Measurements from ENCODE around the gene DDX31.

Gene DDX31

DNA sequence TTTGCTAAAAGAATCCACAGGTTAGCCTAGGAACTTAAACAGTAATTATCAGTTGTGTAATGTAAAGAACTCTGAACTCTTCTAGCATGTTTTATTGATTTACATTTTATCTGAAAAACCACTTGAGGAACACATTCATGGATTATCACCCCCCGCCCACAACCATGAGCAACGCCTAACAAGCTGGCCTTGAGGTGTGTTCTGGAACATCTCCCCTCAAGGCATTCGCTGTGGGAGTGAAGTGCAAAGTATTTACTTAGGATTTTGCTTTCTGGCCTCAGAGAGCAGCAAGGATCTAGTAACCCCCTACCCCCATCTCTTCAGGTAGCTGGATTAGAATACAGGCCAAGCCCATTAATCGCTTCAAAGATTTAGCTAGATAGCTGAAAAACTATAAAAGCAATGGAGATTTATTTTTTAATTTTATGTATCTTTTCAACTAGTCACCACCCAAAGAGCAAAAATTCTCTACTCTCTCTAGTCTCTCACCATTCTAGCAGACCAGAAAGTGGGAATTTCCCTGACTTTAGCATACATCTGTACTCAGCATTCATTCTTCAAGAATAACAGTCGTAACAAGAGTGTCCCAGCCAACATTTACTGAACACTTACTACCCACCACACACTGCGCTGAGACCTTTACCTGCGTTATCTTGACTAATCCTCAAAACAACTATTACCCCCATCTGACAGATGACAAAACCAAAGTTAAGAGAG lies 37.2 kb downstream of the DDX31 start:
- DNase-seq: no peak

DNA sequence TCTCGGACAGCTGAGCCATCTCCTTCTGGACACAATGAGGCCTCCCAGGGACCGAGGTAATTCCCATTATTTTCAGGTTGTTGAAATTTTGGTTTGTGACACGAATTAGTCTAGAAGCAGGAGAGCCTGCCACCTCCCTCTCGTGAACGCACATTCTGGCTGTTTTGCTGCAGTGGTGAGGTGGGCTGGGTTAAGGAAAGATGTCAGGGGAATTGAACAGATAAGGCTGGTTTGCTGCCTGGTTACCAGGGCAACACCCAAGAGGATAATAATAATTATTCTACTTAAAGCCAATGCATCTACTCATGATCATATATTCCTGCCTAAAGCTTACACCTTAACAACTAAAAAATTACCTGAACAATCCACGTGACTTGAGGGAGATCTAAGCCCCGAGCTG lies 38.1 kb downstream of the DDX31 start:
- DNase-seq: no peak

DNA sequence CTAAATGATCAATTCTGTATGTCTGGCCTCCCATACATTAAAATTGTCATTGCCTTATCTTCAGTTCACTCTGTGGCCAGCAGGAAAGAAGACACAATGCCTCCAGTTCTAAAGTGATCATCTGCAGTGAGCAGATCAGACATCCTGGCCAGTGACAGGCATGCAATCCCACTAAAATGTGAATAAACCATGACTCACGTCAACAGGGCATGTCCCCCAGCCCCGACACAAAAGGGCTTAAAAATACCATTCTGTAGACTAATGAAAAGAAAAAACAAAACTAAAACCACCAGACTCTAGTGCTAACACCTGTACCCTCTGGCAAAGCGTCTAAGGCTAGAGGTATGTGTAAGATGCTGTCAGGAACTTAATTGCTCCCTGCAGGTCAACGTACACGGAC lies 38.5 kb downstream of the DDX31 start:
- DNase-seq: no peak

DNA sequence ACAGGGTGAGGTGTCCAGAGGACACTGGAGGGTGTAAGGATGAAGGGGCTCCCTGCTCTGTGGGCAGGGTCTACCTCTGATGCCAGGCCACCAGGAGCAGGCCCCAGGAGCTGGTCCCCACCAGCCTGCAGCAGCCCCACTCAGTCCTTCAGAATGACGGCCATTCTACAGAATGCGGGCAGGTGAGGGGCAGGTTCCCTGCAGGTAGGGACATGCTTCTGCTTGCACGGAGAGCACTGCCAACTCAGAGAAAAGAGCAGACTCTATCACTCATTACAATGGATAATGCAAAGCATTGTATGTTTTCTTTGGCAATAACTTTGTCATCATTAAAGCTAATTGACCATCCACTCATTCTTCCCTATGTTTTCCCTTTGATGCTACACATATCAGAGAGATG lies 39.0 kb downstream of the DDX31 start:
- DNase-seq: no peak

DNA sequence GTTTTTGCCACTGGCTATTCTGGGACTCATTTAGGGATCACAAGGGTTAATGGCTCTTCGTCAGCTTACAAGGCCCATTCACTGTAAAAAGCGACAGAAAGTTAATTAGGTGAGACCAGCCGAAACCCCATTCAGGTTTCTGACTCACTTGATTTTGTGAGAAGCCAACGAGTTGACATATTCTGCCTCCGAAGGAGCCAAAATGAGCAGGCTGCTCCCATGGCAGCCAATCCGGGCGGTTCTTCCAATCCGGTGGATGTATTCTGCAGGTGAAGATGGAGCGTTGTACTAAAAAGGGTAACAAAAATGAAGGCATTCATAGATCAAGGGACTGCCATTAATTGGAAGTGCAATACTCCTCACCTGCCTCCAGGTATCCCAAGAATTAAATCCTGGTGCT lies 39.7 kb downstream of the DDX31 start:
- DNase-seq: no peak

DNA sequence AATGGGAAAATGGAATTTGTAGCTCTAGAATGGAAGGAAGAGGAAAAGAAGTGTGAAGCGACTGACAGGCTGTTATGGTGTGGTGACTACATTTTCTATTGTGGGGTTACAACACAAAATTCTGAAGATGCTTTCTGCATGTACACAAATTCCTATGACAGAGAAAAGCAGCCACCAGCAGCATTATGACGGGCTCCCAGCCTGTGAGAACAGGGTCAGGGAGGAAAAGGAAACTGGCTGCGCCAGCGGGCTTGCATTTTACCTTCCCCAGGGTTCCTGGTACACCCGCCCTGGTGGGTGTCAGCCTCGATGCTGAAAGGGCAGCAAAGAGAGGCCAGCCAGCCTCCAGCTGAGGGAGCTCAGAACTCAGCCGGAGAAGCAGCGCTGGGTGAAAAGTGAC lies 41.0 kb downstream of the DDX31 start:
- no peak for DNase-seq

DNA sequence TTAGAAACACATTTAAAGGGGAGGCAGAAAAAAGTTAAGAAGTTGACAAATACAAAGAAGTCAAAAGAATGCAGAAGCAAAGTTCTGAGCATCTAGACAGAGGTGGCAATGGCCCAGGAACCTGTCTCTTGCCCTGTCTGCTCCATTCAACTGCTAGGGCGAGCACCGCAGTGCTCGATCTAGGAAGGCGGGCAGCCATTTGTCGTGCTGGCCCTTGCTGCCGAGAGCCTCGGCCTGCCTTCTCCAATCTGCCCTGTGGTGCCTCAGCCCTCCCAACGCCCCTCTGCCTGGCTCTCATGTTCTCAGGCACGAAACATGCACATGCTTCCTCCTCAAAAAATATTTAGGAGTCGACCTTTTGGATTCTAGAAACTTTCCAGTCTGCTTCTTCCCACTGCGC lies 42.2 kb downstream of the DDX31 start:
- no peak for DNase-seq

DNA sequence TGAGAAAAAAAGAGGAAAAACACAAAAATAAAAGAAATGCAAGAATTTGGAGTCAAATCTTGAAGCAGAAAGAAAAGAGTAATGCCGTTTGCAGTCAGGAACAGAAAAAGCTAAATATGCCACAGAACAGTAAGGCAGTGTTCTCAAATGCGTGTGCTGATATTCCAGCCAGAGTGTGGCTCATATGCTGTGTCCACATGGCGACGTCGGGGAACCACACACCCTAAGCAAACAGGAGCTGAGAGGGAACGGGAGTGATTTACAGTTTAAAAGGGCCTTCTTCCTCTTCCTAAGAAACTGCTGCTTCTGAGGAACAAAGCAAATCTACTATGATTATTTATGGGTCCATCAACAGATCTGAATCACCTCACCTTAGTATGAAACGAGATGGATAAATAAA lies 42.7 kb downstream of the DDX31 start:
- no peak for DNase-seq

DNA sequence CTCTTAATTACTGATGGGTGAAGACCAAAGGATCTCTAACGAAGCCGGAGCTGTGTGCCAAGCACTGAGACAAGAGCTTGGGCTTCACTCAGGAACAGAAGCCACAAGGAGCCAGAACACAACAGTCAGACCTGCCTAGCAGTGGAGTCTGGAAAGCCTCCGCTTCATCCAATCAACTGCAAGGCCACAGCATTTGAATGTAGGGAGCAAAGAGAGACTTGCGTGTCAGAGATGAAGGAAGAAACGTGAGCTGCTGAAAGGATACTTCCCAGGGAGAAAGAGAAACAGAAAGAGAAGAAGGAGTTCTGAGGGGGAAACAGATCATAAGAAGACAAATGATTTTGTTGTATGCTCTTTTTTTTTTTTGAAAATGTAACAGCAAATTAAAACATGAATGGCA lies 43.5 kb downstream of the DDX31 start:
- no peak for DNase-seq

DNA sequence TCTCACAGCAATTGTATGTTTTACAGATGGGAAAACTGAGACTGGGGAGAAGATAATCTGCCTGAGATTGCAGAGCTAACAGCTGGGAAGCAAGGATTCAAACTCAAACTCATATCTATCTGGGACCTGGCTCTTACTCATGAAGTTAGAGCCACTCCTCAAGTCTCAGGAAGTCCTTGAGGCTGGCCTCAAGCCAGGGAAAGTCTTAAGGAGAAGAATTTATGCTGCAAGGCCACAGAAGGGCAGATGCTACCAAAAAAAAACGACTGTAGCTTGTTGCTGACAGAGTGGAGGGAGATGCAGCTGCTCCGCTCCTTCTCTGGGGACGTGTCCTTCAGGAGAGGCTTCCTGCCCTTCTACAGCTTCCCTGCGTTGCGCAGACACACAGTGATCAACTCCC lies 47.6 kb downstream of the DDX31 start:
- no peak for DNase-seq

DNA sequence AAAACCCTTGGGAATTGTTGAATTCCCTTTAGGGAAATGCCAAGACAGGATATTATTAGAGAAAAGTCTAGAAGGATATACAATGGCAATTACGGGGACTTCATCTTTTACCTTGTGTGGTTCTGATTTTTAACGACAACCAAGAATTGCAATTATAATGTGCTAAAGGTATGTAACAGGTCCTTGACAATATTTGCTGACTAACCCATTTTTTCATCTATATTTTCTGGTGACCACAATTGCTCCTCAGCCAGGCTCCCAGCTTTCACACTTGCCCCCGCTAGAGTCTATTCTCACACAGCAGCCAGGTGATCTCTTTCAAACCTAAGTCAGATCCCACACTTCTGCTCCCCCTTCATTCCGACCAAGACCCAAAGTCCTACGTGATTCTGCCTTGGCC lies 53.1 kb downstream of the DDX31 start:
- no peak for DNase-seq

DNA sequence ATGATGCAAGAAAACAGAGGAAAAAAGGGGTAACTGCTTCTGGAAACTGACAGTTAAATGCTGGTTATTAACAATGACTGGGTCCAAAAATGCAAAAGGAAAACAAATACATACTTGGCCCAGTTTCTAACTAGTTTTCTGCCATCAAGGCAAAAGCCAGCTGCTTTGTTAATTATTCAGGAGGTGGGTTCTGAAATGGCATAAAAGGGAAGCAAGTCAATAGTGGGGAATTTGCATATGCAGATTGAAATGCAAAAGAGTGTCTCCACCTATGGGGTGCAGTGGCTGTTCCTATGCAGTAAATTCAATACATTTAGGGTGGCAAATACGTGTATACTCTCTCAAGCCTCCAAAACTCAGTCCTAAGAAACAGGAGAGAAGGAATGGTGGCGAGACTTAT lies 54.0 kb downstream of the DDX31 start:
- DNase-seq: peak; percentile 71 to 85

DNA sequence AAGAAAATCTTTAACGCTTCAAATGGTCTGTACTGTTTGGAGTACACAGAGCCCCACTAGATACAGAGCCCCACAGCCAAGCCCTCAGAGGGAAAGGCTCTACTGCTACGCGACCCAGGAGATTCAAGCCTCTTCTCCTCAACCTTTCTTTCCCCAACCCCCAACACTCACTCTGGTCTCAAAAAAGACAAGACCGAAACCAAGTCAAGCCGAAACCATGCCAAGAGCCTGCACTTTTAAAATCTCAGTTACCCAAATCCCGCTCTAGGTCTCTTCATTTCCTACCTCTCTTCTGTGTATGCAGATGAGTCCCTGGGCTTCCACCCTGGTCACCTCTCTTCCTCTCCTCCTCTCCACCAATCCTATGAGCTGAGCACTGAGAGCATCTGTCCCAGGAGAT lies 55.5 kb downstream of the DDX31 start:
- DNase-seq: no peak

DNA sequence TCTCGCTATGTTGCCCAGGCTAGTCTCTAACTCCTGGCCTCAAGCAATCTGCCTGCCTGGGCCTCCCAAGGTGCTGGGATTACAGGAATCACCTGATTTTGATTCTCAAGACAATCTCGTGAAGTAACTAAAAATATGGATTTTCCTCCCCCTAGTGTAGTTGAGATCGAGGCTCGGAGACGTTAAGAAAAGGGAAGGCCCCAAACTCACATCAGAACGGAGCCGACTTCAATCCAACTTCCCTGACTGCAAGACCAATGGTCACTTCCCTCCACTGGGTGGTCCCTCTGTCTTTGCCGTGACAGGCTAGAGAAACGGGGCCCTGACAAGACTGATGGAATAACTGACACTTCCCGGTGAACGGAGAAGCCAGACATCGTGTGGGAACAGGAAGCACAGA lies 59.1 kb downstream of the DDX31 start:
- no peak for DNase-seq

DNA sequence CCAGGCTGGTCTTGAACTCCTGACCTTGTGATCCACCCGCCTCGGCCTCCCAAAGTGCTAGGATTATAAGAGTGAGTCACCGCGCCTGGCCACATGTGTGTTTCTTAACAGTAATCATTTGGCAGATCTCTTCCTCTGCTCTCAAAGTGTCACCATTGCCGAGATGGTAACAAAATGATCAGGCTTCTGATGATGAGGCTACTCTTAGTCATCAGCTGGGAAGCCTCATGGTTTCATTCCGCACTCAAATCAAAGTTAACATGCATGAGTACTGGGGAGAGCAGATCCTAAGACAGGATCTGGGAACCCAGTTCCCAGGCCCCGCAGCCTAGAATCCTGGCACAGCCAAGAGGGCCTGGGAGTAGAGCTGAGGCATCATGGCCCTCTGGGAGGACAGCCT lies 60.0 kb downstream of the DDX31 start:
- no peak for DNase-seq

DNA sequence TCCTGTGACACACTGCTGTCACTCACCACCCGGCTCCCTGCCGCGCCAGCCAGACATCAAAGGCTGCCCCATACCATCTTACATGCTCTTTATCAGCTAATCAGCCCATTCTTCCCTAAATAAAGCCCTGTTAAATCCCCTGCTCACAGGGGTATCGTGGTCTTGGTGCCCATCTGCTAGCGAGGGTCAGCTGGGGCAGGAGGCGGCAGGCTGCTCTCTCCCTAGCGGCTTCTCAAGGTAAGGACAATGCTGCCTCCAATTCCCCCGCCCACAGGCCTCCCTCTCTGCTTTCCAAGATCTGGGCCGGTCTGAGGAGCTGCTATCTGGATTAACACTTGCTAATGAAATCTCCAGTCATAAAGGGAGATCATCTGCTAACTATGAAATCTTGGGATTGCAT lies 60.6 kb downstream of the DDX31 start:
- no peak for DNase-seq

DNA sequence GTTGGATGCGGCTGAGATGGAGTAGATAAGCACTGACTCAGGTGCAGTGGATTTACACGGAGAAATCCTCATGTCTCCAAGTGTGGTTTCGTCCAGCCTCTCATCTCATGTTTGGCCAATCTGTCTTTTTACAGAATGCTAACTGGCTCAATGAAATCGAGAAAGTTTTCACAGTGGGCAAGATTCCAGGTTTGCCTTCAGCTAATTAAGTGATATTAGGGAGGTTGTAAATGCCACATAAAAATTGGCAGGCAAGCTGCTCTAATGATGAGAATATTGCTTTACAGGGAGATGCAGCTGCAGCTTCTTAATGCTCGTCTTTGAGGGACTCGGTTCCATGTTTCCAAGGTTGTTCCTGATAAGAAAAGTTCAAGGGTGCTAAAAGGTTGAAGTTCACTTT lies 63.7 kb downstream of the DDX31 start:
- DNase-seq: no peak

DNA sequence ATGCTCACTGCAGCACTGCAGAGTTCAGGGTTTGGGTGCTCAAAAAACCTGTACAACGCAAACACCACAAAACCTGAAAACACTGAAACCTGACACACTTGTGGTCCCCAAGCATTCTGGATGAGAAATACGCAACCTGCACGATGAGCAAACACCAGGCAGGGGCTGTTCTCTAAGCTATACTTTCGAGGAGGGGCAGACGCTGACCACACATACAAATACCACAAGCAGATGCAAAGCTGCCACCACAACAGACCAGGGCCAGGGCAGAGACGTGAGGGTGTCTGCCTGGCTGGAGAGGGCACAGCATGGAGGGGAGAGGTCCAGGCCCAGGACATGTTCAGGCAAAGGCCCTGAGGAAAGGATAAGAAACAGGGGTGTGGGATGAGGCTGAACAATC lies 64.4 kb downstream of the DDX31 start:
- DNase-seq: no peak

DNA sequence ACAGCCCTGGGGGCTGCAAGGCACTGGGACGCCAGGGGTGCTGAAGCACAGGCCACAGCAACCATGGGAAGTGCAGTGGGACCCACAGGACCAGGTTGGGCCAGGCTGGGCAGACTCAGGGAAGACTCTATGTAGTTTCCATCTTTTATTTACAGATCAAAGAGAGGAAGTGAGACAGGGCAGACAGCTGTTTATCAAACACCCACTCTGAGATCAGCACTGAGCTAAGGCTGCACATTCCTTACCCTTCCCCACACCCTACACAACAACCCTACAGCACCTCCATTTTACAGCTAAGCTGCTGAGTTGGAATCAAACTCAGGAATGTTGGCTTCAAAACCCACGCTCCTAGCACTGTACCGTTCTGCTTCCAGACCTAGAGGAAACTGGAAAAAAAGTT lies 67.6 kb downstream of the DDX31 start:
- no peak for DNase-seq

DNA sequence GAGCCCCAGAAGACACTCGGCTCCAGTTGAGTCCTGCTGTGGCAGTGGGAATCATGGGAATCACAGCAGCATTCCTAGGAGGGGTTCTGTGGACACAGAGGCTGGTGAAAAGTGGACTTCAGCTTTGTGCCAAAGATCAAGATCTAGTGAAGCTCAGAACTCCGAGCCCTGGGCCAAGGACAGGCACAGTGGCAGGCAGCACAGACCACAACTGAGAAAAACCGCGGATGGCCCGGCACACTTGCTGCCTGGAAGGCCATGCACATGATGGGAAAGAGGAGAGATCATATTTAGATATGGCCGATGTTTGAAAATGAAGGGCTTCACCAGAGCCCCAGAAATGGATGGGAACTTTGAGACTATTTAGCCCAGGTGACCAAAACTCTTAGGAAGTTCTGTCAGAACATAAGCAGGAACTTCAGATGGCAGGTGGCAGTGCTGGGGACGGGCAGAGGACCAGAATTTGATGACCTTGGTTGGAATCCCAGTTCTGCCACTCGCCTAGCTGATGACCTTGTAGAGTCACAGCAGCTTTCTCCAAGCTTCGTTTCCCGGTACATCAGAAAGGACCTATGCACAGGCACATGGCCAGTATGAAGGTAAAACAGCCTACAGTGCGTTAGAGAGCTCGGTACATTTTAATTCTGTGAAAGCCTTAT lies 69.3 kb downstream of the DDX31 start:
- DNase-seq: no peak

DNA sequence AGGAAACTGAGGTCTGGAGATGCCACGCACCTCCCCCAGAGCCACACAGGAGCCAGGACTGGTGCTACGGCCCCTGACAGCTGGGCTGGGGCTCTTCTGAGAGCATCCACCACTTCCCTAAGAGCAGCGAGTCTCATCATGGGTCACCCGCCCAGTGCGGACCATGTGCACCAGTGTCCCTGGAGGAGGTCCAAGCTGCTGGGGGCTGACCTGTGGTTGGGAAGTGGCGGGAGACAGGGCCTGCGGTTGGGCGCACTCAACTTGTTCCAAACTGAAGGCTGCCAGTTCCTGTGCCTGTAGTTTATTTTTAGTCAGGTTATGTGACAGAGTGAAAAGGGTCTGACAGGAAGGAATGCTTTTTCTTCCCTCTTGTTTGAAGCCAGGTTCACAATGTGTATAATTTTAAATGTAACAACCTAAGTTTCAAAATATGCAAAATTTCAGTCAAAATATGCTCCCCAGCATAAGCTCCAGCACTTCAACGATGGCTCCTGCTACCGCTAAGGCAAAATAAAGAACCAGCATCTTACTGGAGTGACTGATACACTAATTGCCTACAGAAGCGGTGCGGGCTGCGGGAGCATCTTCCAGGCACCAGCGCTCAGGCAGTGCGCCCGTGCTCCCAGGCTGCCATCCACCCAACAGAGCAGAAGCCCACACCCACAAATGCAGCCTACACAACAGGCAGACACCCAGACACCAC lies 72.6 kb downstream of the DDX31 start:
- no peak for DNase-seq

DNA sequence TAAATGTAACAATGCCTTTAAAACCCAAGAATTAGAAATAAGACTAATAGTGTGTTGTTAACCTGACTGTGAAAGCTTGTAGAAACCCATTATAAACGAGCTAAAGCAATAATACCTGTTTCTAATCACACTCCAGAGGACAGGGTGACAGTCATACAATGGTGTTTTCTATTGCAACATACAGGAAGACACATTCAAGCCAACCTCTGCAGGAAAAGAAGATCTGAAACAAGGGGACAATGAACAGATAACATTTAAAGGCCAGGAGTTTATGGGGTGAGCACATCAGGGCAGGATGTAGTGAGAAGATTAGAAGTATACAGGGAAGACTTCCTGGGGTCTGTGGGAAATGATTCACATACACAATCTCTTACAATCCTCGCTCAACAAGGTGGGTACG lies 73.6 kb downstream of the DDX31 start:
- no peak for DNase-seq

DNA sequence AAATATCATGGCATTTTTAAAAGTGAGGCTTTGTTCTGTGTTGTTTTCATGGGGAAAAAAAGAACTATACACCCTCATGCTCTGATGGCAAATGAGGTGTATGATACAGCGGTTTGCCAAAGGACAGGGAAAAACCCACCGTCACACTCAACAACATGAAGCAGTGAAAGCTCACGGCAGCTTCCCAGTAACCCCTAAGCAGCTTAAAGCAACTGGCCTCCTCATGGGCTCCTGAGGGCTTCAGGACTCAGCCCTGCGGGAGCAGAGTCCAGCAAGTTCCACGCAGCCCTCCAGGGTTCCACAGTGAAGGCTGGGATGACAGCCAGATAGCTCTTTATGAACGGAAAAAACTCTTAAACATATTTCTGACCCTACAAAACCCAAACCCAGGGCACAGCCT lies 74.5 kb downstream of the DDX31 start:
- DNase-seq: no peak

DNA sequence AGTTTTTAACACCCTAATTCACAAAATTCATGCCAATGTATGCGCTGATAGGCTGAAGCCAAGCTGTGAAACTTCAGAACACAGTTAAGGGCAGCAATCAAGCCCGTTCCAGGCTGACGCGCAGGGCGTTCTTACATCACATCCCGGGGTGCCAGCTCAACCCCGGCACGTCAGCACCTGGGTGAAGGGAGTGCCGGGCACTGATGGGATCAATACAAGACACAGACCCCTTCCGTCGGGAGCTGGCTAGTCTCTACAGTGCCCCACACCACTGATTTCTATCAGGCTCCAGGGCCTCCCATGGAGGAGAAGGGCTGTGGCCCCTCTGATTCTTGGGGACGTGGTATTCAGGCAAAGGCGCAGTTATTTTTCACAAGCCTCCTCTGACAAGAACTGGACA lies 75.4 kb downstream of the DDX31 start:
- no peak for DNase-seq

DNA sequence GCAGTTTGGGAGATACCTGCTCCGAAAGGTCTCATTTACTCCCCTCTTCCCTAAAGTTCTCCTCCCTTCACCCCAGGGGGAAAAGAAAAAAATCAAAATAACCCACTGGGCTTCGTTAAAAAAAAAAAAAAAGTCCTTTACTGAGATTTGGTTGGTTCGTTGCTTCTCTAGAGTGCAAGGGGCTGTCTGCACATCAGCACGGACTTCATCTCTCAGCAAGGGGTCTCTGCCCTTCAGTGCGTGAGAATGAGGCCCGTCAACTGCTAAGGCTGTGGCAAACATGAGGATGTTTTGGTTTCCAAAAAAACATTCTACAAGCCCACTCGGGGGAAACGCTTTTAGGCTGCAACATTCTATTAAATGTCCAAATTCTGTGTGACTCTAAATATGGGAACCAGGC lies 77.3 kb downstream of the DDX31 start:
- no peak for DNase-seq

Measured in NCI-H526 (cell line).